HepG2 (cell line): ENCODE results near the gene KIF20A. TPM values are rescaled to one million over a fixed set of nuclear protein-coding genes. Genes with fewer than 3 reads are reported as not detected.

ENCODE experiments used
- ATAC-seq: fragments of 200-7000 bp; cut with Tn5 transposase; 3 replicates; pipeline ENCODE4 v1.9.1; 2020; ENCODE audit warnings: mild to moderate bottlenecking, moderate library complexity
- BruUV-seq: library from RNA; stranded (reverse); fragments of 400-500 nt; replicated peaks from 2 replicates; lab custom pipeline; 2021; lab: Mats Ljungman, UMichigan
- CTCF ChIA-PET: fragments of 300-600 bp; formaldehyde crosslinking; extraction: SDS; loops from one replicate; lab custom pipeline; 2021; ENCODE audit warnings: low total read pairs, inconsistent platforms, low intra/inter-chr PET ratio; lab: Yijun Ruan, JAX
- POLR2A ChIA-PET: fragments of 350-600 bp; sonication (Branson Sonifier 250); formaldehyde crosslinking; loops from one replicate; lab custom pipeline; 2020; ENCODE audit warnings: antibody characterized with exemption, inconsistent platforms; lab: Yijun Ruan, JAX
- DNase-seq: peaks from one replicate; pipeline ENCODE4 v3.0.0-alpha.2; 2015; ENCODE audit warnings: low spot score
- FAIRE-seq: peaks from 3 replicates; lab custom pipeline; 2011; peaks lifted over from hg19 to GRCh38; lab: Jason Lieb, UNC
- H2AFZ ChIP-seq: one replicate; pipeline ENCODE4 v1.6.1; 2011; ENCODE audit warnings: low read length, inconsistent platforms
- H3K27ac ChIP-seq: fragments of 300-600 bp; 3 replicates; pipeline ENCODE4 v1.8.0; 2011; ENCODE audit warnings: mixed run types, mild to moderate bottlenecking, mixed read lengths, low read length, inconsistent platforms; ENCODE audit not compliant: insufficient read depth; ENCODE audit errors: extremely low read length
- H3K27me3 ChIP-seq, 2 experiments: fragments of 200-600 bp in 1 of 2; 2 replicates in 1 of 2; 3 replicates in 1 of 2; pipeline versions ENCODE4 v1.6.0 to v1.8.0; 2011; ENCODE audit warnings: low read length in 2 of 2, mild to moderate bottlenecking in 2 of 2, moderate library complexity in 2 of 2, inconsistent platforms in 1 of 2; ENCODE audit not compliant: insufficient read depth in 2 of 2, control insufficient read depth in 1 of 2
- H3K36me3 ChIP-seq, 2 experiments: fragments of 200-600 bp in 1 of 2; replicated peaks in 1 of 2; 2 replicates in 1 of 2; 3 replicates in 1 of 2; pipeline versions ENCODE4 v1.5.1 to v1.8.0; 2011; ENCODE audit warnings: low read length in 2 of 2, inconsistent platforms in 1 of 2; ENCODE audit not compliant: insufficient read depth in 2 of 2, control insufficient read depth in 1 of 2
- H3K4me1 ChIP-seq: 2 replicates; pipeline ENCODE4 v1.5.1; 2012; ENCODE audit warnings: low read length, inconsistent platforms; ENCODE audit not compliant: insufficient read depth
- H3K4me2 ChIP-seq: 2 replicates; pipeline ENCODE4 v1.6.0; 2011; ENCODE audit warnings: low read depth, low read length, inconsistent platforms
- H3K4me3 ChIP-seq, 3 experiments: fragments of 200-600 bp in 1 of 3; sonication (generic), shearing (Covaris generic) in 1 of 3; replicated peaks in 1 of 3; 2 replicates each; pipeline ENCODE4 v1.5.1; 2011 to 2016; ENCODE audit warnings: low read length in 3 of 3, inconsistent platforms in 2 of 3, low read depth in 2 of 3, mild to moderate bottlenecking in 2 of 3, control low read depth in 1 of 3, mixed read lengths in 1 of 3; ENCODE audit not compliant: insufficient read depth in 1 of 3
- H3K79me2 ChIP-seq: one replicate; pipeline ENCODE4 v1.6.1; 2011; ENCODE audit warnings: low read length, inconsistent platforms; ENCODE audit not compliant: insufficient read depth
- H3K9ac ChIP-seq: 2 replicates; pipeline ENCODE4 v1.6.0; 2011; ENCODE audit warnings: mild to moderate bottlenecking, low read depth, low read length, inconsistent platforms; ENCODE audit not compliant: insufficient read depth
- H3K9me3 ChIP-seq: 2 replicates; pipeline ENCODE4 v1.5.1; 2012; ENCODE audit warnings: mild to moderate bottlenecking, low read length
- H4K20me1 ChIP-seq: 2 replicates; pipeline ENCODE4 v1.6.0; 2011; ENCODE audit warnings: inconsistent platforms, mild to moderate bottlenecking, low read length, moderate library complexity; ENCODE audit not compliant: insufficient read depth
- ARID5B ChIP-seq: IDR thresholded peaks from 2 replicates; pipeline ENCODE4 v1.4.0; 2020; ENCODE audit warnings: mild to moderate bottlenecking, missing genetic modification reagents
- SP140L ChIP-seq: sonication (generic); formaldehyde crosslinking; IDR thresholded peaks from 2 replicates; pipeline ENCODE4 v1.4.0; 2020; ENCODE audit warnings: missing genetic modification reagents, borderline replicate concordance
- ZNF431 ChIP-seq: sonication (generic); formaldehyde crosslinking; IDR thresholded peaks from 2 replicates; pipeline ENCODE4 v1.9.0; 2022; ENCODE audit warnings: missing genetic modification reagents, low read depth, mild to moderate bottlenecking, borderline replicate concordance
- WGBS: methylation state at CpG from one replicate; pipeline ENCODE4 v1.1.6; 2017; ENCODE audit warnings: low lambda C conversion rate; 5-methylcytosine and 5-hydroxymethylcytosine counted together
- in situ Hi-C: cut with HindIII; loops from 2 replicates; pipeline ENCODE4 v1.10.0; 2017; ENCODE audit warnings: low pct_unique_long_range_greater_than_20kb; ENCODE audit not compliant: extremely low pct_ligation_motif_present
- intact Hi-C: fragments of 100-400 bp; cut with micrococcal nuclease; formaldehyde crosslinking; loops from one replicate; pipeline ENCODE4 v1.10.0; 2022; ENCODE audit not compliant: unreplicated experiment
- polyA plus RNA-seq, 8 experiments: library from polyadenylated mRNA; depleted of rRNA in 3 of 8; stranded (reverse) in 7 of 8; unstranded in 1 of 8; fragments of >200 nt; fragmentation: Illumina TruSeq in 4 of 8; extraction: Trizol in 4 of 8; gene quantifications; 2 replicates each; pipeline versions ENCODE4 v1.2.1 to v1.2.3, GENCODE V29; 2011 to 2016; ENCODE audit warnings: low read depth in 4 of 8, missing spikeins in 1 of 8, mixed read lengths in 1 of 8; ENCODE audit not compliant: insufficient read depth in 1 of 8
- total RNA-seq, 5 experiments: library from RNA; depleted of rRNA; stranded (reverse); fragments of >200 nt; fragmentation: Illumina TruSeq; extraction: Trizol; gene quantifications; 2 replicates each; pipeline ENCODE4 v1.2.3, GENCODE V29; 2016; ENCODE audit warnings: low read depth in 1 of 5

The KIF20A gene
- total and polyA plus RNA-seq, 2 of the 13 experiments (the other 11 are each of a cell fraction or from before 2014, with no cell fraction given): 17.1 to 66.8 TPM

DNA sequence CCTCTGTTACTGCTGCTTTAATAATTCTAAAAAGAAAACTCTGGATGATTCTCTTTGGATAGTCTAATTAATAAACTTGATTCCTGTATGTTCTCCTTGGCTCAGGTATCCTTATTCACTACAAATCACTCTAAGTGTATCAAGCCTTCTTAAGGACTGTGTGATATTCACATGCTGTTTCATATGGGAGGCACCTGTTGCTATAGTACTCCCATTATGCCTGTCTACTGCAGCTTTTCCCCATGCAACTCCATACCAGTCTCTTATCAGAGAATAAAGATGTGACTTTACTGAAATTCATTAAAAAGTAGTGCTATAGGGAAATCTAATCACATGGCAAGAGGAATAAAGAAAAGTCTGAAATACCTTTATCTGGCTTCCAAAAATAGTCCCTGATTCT lies 15.2 kb upstream of the KIF20A start:
- no peak for DNase-seq
- no peaks in the 10 kb centered on the region for H3K79me2 ChIP-seq
- ChIA-PET CTCF (no interaction called here), POLR2A (no interaction called here)
- FAIRE-seq: no peak
- intact Hi-C loops (no loop called here), in situ Hi-C loops (no loop called here)
- ATAC-seq: no peak
- no peak overlapping the region for H3K27ac ChIP-seq
- BruUV-seq: no TSS peak
- H3K9ac ChIP-seq: no peak overlapping the region
- no peak overlapping the region for H3K4me2 ChIP-seq
- no peak overlapping the region for H2AFZ ChIP-seq
- no peak for TF ChIP-seq ZNF431 (CRISPR knock-in tag)
- no peaks in the 10 kb centered on the region for H3K4me1 ChIP-seq
- H3K27me3 ChIP-seq: no peaks in the 10 kb centered on the region; a peak in 1 of 5 replicates
- no peaks in the 10 kb centered on the region; the same call in 1 of the 2 replicates for H4K20me1 ChIP-seq
- H3K36me3 ChIP-seq: peaks cover 46 to 93% of the 10 kb centered on the region in 2 experiments
- no peak overlapping the region for H3K4me3 ChIP-seq
- H3K9me3 ChIP-seq: no peaks in the 10 kb centered on the region

DNA sequence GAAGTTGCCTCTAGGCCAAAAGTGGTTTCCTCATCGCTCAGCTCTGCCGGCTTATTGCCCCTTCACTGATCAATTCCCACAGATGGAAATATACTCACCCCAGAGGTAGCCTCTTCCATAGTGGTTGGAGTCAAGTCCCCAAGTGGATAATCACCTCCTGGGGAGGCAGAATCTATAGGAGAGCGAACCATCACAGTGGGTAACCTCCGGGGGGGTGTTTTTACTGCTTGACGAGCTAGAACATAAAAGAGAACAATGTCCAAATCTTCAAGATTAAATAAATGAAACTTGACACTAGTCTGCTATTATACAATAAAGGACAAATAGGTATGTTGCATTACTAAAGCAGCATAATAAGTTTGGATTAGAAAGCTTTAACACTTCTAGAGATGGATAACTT lies 9.8 kb upstream of the KIF20A start:
- no TSS peak for BruUV-seq
- DNase-seq (no peak), ATAC-seq (no peak), FAIRE-seq (no peak)
- Histone ChIP-seq H3K27me3 (no peaks in the 10 kb centered on the region), H4K20me1 (no peaks in the 10 kb centered on the region), H3K27ac (no peak overlapping the region), H3K9ac (no peak overlapping the region), H3K4me3 (no peak overlapping the region), H3K4me1 (no peaks in the 10 kb centered on the region), H3K79me2 (peaks cover 3% of the 10 kb centered on the region), H3K4me2 (no peak overlapping the region), H2AFZ (no peak overlapping the region), H3K9me3 (no peaks in the 10 kb centered on the region), H3K36me3 (peaks cover 28 to 92% of the 10 kb centered on the region in 2 experiments)
- in situ Hi-C loops: no loop called here
- intact Hi-C loops: no loop called here
- TF ChIP-seq SP140L (no peak), ARID5B (no peak)
- 95% methylated on average over 5 of the region's 5 CpGs for WGBS
- ChIA-PET POLR2A (no interaction called here), CTCF (no interaction called here)
